Inferior parietal cortex (tissue), 1 donor: Measurements from ENCODE around the gene GABPB2.
"Not testable (repeated sequence)": the region's sequence is repeated elsewhere in the genome, so short reads cannot be mapped to it uniquely, and the experiment has no call there.

Source experiments
- DNase-seq: peaks from one replicate; pipeline ENCODE4 v3.0.0-alpha.2; 2016; ENCODE audit errors: extremely low spot score

Gene GABPB2

GRCh38 chr1:151060007-151060656 lies 10.4 kb upstream of the GABPB2 start, which contains the start of gene MLLT11:
Gene MLLT11, plus strand, starts transcription at chr1:151060397. Its CDS starts 6,828 bp downstream, at chr1:151067225.
- DNase-seq = peak; percentile 72

- DNase-seq = no peak
Measured at GRCh38 chr1:151060657-151061421, 9.7 kb upstream of the GABPB2 start.

GRCh38 chr1:151061704-151062103 lies 8.9 kb upstream of the GABPB2 start:
- DNase-seq = no peak

DNA sequence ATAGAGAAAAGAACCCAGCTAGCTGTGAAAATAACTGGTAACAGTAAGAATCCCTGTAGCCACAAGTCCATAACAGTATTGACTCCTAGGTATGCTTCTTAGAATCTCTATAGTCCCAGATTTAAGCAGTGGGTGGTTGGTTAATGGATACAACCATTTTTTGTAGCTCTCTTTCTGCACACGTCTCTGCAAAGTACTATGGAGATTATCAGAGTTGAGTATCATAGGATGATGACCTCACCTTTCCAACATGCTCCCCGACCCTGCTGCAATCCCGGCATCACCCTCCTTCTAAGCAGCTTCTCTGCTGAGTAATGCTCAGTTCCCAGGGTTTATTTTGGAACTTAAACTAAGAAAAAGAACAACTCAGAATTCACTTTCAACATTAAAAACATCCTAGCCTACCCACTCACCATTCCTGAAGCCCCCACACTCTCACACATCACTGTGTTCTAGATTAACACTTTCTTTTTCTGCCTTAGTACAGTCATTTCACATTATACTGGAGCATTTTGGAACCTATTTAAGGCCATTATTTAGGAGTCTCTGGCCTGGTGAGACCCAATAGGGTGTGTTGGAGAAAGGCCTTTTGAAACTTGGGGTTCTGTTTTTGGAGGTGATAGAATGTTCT lies 7.7 kb upstream of the GABPB2 start:
- no peak for DNase-seq

- DNase-seq = no peak
Measured at GRCh38 chr1:151065089-151065645, 5.4 kb upstream of the GABPB2 start.

GRCh38 chr1:151067185-151067584 lies 3.4 kb upstream of the GABPB2 start:
- no peak for DNase-seq

- DNase-seq = no peak
Measured at GRCh38 chr1:151069103-151069486, 1.5 kb upstream of the GABPB2 start.

DNA sequence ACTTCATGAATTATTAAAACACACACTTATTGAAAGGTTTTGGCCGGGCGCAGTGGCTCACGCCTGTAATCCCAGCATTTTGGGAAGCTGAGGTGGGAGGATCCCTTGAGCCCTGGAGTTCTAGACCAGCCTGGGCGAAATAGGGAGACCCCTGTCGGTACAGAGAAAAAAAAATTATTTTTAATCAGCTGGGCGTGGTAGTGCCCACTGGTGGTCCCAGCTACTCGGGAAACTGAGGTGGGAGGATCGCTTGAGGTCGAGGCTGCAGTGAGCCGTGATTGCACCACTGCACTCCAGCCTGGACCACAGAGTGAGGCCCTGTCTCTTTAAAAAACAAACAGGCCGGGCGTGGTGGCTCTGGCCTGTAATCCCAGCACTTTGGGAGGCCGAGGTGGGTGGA lies 1.7 kb downstream of the GABPB2 start:
- DNase-seq = no peak

DNA sequence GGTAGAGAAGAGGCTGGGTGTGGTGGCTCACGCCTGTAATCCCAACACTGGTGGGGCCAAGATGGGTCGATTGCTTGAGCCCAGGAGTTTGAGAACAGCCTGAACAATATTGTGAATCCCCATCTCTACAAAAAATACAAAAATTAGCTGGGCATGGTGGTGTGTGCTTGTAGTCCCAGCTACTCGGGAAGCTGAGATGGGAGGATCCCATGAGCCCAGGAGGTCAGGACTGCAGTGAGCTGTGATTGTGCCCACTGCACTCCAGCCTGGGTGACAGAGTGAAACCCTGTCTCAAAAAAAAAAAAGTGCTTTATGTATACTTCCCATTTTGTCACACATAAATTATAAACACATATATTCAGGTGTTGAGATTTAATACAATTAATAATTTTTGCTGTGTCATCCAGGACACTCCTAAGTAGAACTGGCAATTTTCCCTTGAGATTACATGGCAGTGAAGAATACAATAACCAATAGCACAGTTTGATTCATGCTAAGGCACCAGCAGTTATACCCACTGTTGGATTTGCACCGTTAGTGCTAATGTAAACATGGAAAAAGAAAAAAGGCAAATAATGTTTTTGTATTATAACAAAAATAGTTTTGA lies 15.5 kb downstream of the GABPB2 start:
- no peak for DNase-seq

DNA sequence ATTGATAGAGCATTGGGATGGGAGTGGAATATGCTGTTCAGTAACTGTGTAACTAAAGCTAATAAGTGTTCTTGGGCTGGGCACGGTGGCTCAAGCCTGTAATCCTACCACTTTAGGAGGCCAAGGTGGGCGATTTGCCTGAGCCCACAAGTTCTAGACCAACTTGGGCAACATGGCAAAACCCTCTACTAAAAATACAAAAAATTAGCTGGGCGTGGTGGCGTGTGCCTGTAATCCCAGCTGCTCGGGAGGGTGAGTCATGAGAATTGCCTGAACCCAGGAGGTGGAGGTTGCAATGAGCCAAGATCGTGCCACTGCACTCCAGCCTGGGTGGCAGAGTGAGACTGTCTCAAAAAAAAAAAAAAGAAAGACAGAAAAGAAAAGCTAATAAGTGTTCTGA lies 26.9 kb downstream of the GABPB2 start:
- DNase-seq = not testable (repeated sequence)

- no peak for DNase-seq
Measured at GRCh38 chr1:151098126-151098525, 27.6 kb downstream of the GABPB2 start.

- no peak for DNase-seq
Measured at GRCh38 chr1:151104630-151105029, 34.1 kb downstream of the GABPB2 start.

DNA sequence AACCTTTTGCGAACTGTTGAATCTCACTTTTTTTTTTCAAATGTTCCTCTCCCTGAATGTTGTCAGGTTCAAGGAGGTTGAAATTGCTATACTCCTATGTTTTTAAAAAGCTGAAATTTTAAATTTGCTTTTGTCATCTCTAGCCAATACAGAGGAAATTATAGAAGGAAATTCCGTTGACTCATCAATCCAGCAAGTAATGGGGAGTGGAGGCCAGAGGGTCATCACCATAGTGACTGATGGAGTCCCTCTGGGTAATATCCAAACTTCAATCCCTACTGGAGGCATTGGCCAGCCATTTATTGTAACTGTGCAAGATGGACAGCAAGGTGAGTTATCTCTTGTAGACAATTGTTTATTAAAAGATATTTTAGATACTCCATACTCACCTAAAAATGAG lies 36.3 kb downstream of the GABPB2 start:
- DNase-seq = no peak

DNA sequence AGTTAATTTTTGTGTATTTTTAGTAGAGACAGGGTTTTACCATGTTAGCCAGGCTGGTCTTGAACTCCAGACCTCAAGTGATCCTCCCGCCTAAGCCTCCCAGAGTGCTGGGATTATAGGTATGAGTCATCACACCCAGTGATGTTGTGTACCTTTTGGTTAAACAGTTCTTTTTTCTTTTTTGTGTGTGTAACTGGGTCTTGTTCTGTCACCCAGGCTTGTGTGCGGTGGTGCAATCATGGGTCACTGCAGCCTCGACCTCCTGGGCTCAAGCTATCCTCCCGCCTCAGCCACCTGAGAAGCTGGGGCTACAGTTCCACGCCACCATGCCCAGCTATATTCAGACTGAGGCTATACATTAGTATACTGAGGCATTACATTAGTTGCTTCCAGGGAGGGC lies 37.8 kb downstream of the GABPB2 start:
- DNase-seq = no peak

GRCh38 chr1:151113877-151114276 lies 43.3 kb downstream of the GABPB2 start:
- DNase-seq = no peak

DNA sequence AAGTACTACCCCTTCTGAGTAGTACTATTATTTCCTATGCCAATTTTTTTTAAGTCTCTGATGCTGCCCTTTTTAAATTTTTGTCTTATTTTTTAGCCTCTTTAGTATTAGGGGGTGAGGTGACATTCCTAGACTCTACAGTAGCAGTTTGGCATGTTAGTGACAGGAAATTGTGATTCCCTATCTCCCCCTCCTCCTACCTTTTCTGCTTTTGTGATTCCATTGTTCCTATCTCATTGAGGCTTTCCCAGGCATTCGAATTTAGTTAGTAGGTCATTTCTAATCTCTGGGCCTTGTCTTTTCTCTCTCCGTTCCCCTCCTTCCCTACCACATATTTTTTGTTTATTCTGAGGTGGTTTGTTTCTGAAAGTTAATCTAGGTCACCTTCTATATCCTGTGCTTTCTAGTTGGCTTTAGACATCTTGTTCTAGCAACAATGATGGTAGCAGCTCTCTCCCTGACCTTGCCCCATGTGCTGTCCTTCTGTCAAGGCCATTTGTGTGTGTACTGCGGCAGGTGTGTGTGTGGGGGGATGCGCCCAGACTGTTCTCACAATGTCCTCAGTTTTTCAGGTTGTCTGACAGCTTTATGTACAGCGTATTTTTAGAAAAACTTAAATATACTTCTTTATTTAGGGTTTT lies 54.3 kb downstream of the GABPB2 start:
- no peak for DNase-seq

GRCh38 chr1:151128800-151129199 lies 58.2 kb downstream of the GABPB2 start:
- no peak for DNase-seq

GRCh38 chr1:151130987-151131586 lies 60.5 kb downstream of the GABPB2 start:
- peak; percentile 66 for DNase-seq

DNA sequence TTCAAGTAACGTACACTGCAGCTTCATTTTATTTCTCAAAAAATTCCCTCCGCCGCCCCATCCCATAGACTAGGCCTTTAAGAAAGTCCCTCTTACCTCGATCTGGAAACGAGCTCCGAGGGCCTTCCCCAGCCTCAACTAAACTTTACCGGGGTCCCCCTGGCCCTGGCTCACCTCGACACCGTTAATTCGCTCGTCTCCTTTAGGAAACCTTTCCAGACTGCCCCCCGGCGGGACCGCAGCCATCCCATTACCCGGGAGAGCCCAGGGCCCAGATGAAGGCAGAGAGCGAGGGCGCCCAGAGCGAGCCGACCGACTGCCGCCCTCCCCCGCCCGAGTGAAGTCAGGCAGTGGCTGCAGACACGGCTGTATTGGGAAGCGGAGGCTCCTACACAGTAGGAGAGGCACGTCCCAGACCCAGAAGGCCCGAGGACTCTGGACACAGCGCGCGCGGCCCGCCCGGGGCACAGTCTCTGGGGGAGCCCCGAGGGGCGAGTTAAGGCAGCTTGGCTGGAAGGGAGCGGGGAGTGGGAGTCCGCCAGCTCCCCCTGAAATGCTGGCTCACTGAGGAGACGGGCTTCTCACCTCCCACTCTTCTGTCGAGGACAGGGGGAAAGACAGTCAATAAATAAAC lies 61.3 kb downstream of the GABPB2 start:
- DNase-seq = no peak

- no peak for DNase-seq
Measured at GRCh38 chr1:151132335-151133017, 61.9 kb downstream of the GABPB2 start.
